MM.1S (cell line): ENCODE measurements around the gene CLIC5.
A peak's percentile ranks its signal among the peaks of the same experiment; 100 is the strongest.

Source experiments
- DNase-seq: peaks from one replicate; pipeline ENCODE4 v3.0.0-alpha.2; 2015
- H2AFZ ChIP-seq: fragments of 300-600 bp; sonication (generic); 2 replicates; pipeline ENCODE4 v1.6.0; 2016; ENCODE audit warnings: antibody characterized with exemption, low read length
- H3F3A ChIP-seq: fragments of 300-600 bp; sonication (generic); 2 replicates; pipeline ENCODE4 v1.6.1; 2016; ENCODE audit warnings: mild to moderate bottlenecking, antibody characterized with exemption, low read length, moderate library complexity, mixed read lengths; ENCODE audit not compliant: insufficient read depth
- H3K27ac ChIP-seq: fragments of 300-600 bp; sonication (generic); 2 replicates; pipeline ENCODE4 v1.5.1; 2016; ENCODE audit warnings: mild to moderate bottlenecking, low read length
- H3K27me3 ChIP-seq: fragments of 300-600 bp; sonication (generic); replicated peaks from 2 replicates; pipeline ENCODE4 v1.6.0; 2016; ENCODE audit warnings: low read length; ENCODE audit not compliant: insufficient read depth
- H3K36me3 ChIP-seq: fragments of 300-600 bp; sonication (generic); replicated peaks from 2 replicates; pipeline ENCODE4 v1.6.1; 2016; ENCODE audit warnings: mild to moderate bottlenecking, low read length, mixed read lengths; ENCODE audit not compliant: insufficient read depth
- H3K4me1 ChIP-seq: fragments of 300-600 bp; sonication (generic); 2 replicates; pipeline ENCODE4 v1.6.1; 2016; ENCODE audit warnings: low read length, mixed read lengths
- H3K4me2 ChIP-seq: fragments of 300-600 bp; sonication (generic); 2 replicates; pipeline ENCODE4 v1.6.0; 2016; ENCODE audit warnings: low read depth, low read length
- H3K4me3 ChIP-seq: fragments of 300-600 bp; sonication (generic); 2 replicates; pipeline ENCODE4 v1.5.1; 2016; ENCODE audit warnings: low read length, mixed read lengths
- H3K79me2 ChIP-seq: fragments of 300-600 bp; sonication (generic); 2 replicates; pipeline ENCODE4 v1.6.1; 2016; ENCODE audit warnings: mixed run types, low read length, mixed read lengths
- H3K9ac ChIP-seq: fragments of 300-600 bp; sonication (generic); 2 replicates; pipeline ENCODE4 v1.6.1; 2016; ENCODE audit warnings: low read length, mixed read lengths
- H3K9me2 ChIP-seq: fragments of 300-600 bp; sonication (generic); replicated peaks from 2 replicates; pipeline ENCODE4 v1.6.1; 2016; ENCODE audit warnings: mild to moderate bottlenecking, low read length, mixed read lengths; ENCODE audit not compliant: insufficient read depth
- H3K9me3 ChIP-seq: fragments of 300-600 bp; sonication (generic); replicated peaks from 2 replicates; pipeline ENCODE4 v1.6.1; 2016; ENCODE audit warnings: mild to moderate bottlenecking, low read length, mixed read lengths; ENCODE audit not compliant: insufficient read depth
- H4K20me1 ChIP-seq: fragments of 300-600 bp; sonication (generic); 2 replicates; pipeline ENCODE4 v1.6.1; 2016; ENCODE audit warnings: mild to moderate bottlenecking, low read length, moderate library complexity, mixed read lengths; ENCODE audit not compliant: insufficient read depth
- CTCF ChIP-seq: fragments of 300-600 bp; sonication (generic); IDR thresholded peaks from 2 replicates; pipeline ENCODE4 v1.5.1; 2016; ENCODE audit warnings: antibody characterized with exemption, low read length, mixed read lengths
- EZH2 ChIP-seq: fragments of 300-600 bp; sonication (generic); optimal IDR thresholded peaks from 2 replicates; pipeline ENCODE3; 2017; ENCODE audit warnings: low read depth, mild to moderate bottlenecking, antibody characterized with exemption, low read length, mixed read lengths
- EZH2phosphoT487 ChIP-seq: fragments of 300-600 bp; sonication (generic); IDR thresholded peaks from 2 replicates; pipeline ENCODE4 v1.6.1; 2018; ENCODE audit warnings: antibody characterized with exemption, low read length

Gene CLIC5

GRCh38 chr6:45966797-45967196 lies 48.9 kb downstream of the CLIC5 start:
- Histone ChIP-seq H3K79me2 (no peaks in the 10 kb centered on the region), H3K9me2 (no peaks in the 10 kb centered on the region), H3K4me3 (no peak overlapping the region), H3K27me3 (no peaks in the 10 kb centered on the region), H3K4me2 (no peak overlapping the region), H2AFZ (no peak overlapping the region), H3K9me3 (no peaks in the 10 kb centered on the region), H4K20me1 (no peaks in the 10 kb centered on the region), H3K4me1 (peaks cover 28% of the 10 kb centered on the region), H3K9ac (no peak overlapping the region), H3F3A (no peaks in the 10 kb centered on the region), H3K36me3 (no peaks in the 10 kb centered on the region), H3K27ac (no peak overlapping the region; the same call in 1 of the 2 replicates)
- peak; percentile 79 for DNase-seq
- TF ChIP-seq CTCF (no peak), EZH2phosphoT487 (no peak), EZH2 (no peak)

GRCh38 chr6:45966340-45966739 lies 49.3 kb downstream of the CLIC5 start:
- H3K9me2 ChIP-seq = no peaks in the 10 kb centered on the region
- no peaks in the 10 kb centered on the region for H3K9me3 ChIP-seq
- no peaks in the 10 kb centered on the region for H3K79me2 ChIP-seq
- no peak for TF ChIP-seq EZH2phosphoT487
- no peaks in the 10 kb centered on the region for H3F3A ChIP-seq
- H4K20me1 ChIP-seq = no peaks in the 10 kb centered on the region
- H3K27me3 ChIP-seq = no peaks in the 10 kb centered on the region
- H2AFZ ChIP-seq = no peak overlapping the region
- no peak overlapping the region for H3K4me2 ChIP-seq
- no peak overlapping the region for H3K4me3 ChIP-seq
- H3K27ac ChIP-seq = no peak overlapping the region
- H3K9ac ChIP-seq = no peak overlapping the region
- H3K4me1 ChIP-seq = peaks cover 28% of the 10 kb centered on the region
- DNase-seq = no peak
- no peaks in the 10 kb centered on the region for H3K36me3 ChIP-seq

GRCh38 chr6:45965792-45966191 lies 49.9 kb downstream of the CLIC5 start:
- H3K27me3 ChIP-seq = no peaks in the 10 kb centered on the region
- H3K4me1 ChIP-seq = peaks cover 28% of the 10 kb centered on the region
- no peak for DNase-seq
- H3K9me3 ChIP-seq = no peaks in the 10 kb centered on the region
- no peaks in the 10 kb centered on the region for H4K20me1 ChIP-seq
- H3K79me2 ChIP-seq = no peaks in the 10 kb centered on the region
- no peak overlapping the region for H3K9ac ChIP-seq
- no peak overlapping the region for H2AFZ ChIP-seq
- no peaks in the 10 kb centered on the region for H3K9me2 ChIP-seq
- no peak overlapping the region for H3K4me2 ChIP-seq
- no peak overlapping the region for H3K4me3 ChIP-seq
- TF ChIP-seq CTCF (no peak), EZH2 (no peak), EZH2phosphoT487 (no peak)
- no peaks in the 10 kb centered on the region for H3F3A ChIP-seq
- H3K27ac ChIP-seq = no peak overlapping the region
- no peaks in the 10 kb centered on the region for H3K36me3 ChIP-seq

GRCh38 chr6:45965007-45965406 lies 50.7 kb downstream of the CLIC5 start:
- Histone ChIP-seq H3K27ac (no peak overlapping the region), H3K36me3 (no peaks in the 10 kb centered on the region), H3K9ac (no peak overlapping the region), H3K4me3 (no peak overlapping the region), H3K4me2 (no peak overlapping the region), H3K9me3 (no peaks in the 10 kb centered on the region), H3K4me1 (peaks cover 21% of the 10 kb centered on the region), H3K79me2 (no peaks in the 10 kb centered on the region), H3K9me2 (no peaks in the 10 kb centered on the region), H2AFZ (no peak overlapping the region), H3K27me3 (no peaks in the 10 kb centered on the region), H4K20me1 (no peaks in the 10 kb centered on the region), H3F3A (no peaks in the 10 kb centered on the region)
- DNase-seq = no peak
- TF ChIP-seq EZH2phosphoT487 = no peak
- no peak for TF ChIP-seq CTCF
- TF ChIP-seq EZH2 = no peak
